Stimulated activated CD4-positive, alpha-beta T cell treated with anti-CD3 and anti-CD28 coated beads, Interleukin-15, amount 100 ng/mL, for 48 hours (primary cell): ENCODE data around the gene ZNF214.

Experiments
- DNase-seq, 2 donors: peaks; one replicate each; pipeline ENCODE4 v3.0.0-alpha.2; 2020; ENCODE audit warnings: low read depth in 2 of 2

The ZNF214 gene

DNA sequence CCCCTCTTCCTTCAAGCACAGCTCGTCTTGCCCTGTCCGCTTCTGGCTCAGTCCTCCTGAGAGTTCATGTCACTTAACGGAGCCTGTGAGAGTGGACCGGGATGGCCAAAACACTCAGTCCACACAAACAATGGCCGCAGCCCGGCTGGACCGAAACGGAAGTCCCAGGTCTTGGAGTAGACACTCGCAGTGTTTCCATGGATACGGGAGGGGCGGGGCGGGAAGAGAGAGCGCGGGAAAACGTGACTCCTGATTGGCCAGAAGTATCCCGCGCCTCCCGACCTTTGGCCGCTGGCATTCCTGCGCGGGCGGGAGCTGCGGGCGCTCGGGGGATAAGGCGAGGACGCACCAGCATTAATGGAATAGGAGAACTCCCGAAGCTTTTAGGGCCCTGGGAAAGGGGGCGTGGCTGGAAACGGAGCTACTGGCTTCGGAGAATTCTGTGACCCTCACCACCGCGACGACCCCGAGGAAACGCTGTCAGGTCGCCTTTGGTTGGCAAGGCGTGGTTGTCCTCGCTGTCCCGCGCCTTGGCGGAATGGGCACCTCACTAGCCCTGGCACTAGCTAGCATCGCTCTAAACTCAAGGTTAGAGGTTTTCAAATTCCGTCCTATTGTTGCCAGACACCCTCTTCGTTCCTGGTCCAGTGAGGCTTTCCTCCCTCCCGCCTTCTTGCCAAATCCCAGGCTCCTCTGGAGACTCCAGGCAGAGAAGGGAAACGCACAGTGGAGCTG is at the start of gene ZNF214, which contains the start of gene NLRP14:
ZNF214 (minus strand) TSS at position 164 of the 735 bp plus-strand sequence. CDS start 17,511 bp downstream, outside the sequence.
NLRP14 (plus strand) TSS at position 297 of the 735 bp plus-strand sequence. CDS start 18,108 bp downstream, outside the sequence.
- no peak for DNase-seq

DNA sequence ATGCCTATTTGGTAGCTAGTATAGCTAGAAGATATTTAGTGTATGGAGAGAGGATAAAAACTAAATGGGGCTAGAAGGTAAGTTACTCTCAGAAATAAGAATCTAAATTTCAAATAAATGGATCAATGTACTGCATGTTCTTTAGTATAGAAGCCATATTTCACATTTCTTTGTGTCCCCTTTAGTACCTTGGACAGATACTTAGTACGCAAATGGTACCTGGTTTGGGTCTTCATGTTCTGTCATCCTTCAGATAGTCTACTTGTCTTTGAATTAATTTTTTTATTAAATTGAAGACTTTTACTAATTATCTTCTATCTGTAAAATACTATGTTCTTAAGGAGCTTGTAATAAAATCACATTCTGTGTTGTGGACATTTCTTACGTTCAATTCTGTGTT is 42.4 kb upstream of the ZNF214 start:
- no peak for DNase-seq

DNA sequence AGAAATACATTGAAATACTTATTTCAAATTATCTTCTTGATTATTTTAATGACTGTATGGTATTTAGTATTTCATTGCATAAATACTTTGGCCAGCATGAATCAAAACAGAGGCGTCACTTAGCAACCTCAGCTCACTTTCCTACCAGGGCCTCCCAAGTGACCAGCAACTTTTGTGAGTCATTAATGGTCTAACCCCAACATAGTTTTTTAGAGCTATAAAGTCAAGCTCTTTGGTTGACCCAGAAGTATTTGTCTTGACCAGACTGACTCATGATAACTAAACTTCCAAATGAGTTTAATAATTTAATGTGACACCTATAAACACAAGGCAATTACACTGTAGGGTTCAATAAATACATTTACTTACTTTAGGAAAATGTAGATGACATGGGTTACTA is 40.7 kb upstream of the ZNF214 start:
- no peak for DNase-seq

DNA sequence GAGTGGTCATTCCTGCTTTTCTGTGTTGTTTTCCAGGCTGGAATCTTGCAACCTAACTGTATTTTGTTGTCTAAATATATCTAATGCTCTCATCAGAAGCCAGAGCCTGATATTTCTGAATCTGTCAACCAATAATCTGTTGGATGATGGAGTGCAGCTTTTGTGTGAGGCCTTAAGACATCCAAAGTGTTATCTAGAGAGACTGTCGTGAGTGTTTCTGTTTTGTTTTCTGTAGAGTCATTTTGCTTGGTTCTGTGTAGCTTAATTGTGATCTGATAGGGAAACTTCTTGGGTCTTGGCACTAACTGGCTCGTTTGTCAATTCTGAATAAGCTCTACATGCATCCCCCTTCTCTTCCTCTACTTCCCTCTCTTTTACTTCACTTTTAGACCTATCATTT is 37.5 kb upstream of the ZNF214 start:
- no peak for DNase-seq

DNA sequence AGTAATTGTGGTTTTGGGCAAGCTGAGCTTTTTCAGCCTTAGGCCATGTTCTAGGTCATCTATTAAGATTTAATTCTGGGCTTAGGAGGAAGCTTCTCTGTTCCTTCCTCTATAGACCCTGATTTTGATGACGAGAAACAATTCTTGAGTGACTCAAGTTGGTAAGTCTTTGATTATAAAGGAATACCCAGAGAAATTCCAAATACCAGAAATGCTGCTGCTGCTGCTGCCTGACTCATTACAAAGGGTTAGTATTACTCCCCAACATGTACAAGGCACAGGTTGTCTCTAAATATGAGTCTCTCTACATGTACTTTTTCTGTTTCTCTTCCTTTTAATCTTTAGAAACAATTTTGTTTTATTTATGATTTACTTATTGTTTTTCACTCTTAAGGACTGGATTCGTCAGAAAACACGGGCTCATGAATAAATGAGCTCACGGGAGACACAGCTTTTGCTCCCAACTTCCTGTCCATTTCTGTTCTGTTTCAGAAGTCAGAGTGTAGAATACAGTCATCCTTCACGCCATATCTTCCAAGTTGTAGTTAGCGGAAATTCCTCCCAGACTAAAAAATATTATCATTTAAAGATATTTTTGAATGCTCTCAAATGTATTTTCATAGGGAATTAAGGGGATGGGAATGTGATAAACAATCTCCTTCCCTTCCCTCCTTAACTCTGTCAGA is 36.8 kb upstream of the ZNF214 start:
- no peak for DNase-seq

DNA sequence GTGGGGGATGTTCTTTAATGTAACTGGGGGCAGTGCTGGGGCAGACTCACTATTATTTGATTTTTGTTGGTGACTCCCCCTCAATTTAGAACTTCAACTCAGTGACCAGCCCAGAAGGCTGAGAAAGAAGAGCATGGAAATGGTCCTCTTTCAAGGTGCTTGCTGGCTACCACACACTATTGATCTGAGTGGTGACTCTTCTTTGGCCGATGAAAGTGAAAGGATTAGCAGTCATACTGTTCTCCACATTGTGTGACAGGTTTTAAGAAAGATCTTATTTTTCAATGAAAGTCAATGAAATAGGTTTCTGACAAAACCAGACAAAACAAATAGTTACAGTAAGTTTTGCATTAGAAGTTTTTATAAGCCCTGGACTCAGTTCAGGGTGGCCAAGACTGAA is 30.0 kb upstream of the ZNF214 start:
- DNase-seq = no peak

DNA sequence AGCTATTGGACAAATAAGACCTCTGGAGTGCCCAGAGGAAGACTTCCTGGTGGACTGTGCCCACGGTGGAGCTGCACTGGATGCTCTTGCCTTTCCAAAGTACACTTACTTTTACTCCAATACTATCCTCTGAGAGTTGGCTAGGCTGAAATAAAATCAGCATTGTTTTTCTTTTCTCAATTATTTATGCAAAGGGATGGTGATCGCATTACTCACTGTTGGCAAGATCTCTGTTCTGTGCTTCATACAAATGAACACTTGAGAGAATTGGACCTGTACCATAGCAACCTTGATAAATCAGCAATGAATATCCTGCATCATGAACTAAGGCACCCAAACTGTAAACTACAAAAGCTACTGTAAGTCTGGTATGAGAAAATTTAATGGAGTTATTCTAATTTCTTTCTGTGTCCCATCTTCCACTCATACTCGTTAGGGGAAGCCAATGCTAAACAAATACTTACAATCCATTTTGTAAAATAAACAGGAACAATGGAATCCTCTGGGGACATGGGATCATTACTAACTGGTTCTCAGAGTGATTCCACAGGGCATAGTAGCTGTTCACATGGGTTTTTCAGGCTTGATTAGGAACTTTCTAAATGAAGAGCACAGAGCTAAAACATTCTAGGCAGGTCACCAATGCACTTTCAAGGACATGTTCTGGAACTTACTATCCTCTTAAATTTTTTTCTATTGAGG is 26.5 kb upstream of the ZNF214 start:
- no peak for DNase-seq

DNA sequence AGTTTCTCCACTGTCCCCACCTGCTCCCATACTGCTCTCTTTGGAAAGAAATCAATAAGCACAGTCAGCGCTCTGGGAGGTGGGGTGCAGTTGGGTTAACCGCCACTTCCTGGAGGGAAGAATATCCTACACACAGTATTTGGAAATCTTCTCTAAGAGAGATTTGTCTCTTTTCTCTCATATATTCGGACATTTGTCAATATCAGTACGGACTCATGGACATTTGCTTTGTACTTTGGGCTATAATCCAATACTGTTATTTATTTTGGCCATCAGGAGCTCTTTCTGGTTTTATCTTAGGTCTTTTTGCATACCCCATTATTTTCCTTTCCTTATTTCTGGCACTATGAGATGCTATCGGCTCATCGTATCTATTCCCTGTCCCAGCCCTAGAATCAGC is 13.9 kb upstream of the ZNF214 start:
- no peak for DNase-seq

DNA sequence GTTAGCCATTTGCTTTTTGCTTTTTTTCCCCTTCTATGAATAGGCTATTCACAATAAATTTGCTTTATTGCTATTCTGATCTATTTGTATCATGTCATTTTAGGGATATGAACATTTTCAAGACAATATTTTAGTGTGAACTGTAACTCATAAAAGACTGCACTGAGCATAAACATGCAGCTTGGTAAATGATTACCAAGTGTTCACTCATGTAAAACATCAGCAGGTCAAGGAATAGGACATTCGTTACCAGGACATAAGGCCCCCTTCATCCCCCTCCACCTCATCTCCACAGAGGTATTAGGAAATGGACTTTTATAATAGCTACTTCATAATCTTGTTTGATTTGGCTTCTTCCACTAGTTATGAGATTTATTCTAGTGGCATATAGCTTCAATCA is 12.5 kb upstream of the ZNF214 start:
- no peak for DNase-seq

DNA sequence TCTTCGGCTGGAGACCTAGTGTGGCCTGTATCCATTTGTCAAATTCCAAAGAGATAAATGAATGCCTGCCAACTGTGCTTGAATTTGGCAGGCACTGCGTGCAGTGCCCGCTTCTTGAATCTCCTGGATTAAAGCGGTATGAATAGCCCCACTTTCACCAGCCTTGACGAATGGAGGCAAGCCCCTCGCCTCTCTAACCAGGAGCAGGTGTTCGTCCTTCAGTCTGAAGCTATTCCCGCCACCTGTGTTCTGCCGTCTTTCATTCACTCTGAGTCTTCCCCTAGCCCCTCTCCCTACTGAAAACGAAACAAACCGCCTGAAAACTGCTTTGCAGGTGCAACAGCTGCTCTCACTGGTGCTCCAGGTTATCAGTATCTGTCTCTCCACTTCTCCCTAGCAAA is 11.3 kb upstream of the ZNF214 start:
- no peak for DNase-seq

DNA sequence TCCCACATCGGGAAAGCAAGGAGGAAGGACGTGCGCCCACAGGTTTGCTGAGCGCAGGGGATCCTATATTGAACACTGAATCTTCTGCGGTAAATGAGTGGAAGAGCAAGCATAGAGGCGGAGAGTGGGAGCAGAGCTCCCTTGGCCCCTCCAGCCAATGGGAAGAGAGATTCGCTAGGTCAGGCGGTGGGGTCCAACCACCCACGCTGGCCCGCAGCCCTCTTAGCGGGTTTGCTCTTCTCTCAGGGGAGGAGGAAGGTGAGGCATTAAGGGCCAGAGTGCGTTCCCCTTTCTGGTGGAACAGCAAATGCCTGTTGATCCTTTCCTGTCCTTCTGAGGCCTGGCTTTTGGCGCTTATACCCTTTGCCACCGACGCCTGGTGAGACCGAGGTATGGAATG is 10.7 kb upstream of the ZNF214 start:
- DNase-seq = no peak

DNA sequence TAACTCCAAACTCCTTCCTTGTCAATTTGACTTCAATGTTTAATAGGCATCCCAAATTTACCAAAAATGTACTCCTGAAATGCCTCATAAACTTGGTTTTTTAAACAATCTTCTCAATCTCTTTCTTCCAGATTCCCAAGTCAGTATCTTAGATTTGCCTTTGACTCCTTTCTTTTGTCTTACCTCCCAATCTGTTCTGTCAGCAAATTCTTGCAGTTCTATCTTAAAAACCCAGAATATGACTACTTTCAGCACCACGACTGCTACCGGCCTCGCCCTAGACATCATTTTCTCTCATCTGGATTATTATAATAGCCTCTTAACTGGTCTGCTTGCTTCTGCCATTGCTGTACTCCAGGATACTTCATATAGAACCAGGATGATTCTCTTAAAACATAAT is 8.0 kb upstream of the ZNF214 start:
- no peak for DNase-seq

DNA sequence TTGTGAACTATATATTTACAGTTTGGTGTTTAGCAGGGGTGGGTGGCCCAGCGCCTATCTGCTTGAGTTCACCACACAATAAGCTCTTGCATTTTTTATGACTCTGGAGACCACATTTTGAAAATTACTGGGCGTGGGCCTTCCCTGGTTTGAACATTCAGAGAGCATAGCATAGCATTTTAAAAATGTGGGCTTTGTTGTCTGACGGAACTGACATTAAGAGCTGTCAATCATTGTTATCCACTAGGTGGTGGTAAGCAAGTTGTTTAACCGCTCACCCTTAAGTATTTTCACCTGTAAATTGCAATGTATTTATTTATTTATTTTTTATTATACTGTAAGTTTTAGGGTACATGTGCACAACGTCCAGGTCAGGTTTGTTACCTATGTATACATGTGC is 1.2 kb upstream of the ZNF214 start:
- DNase-seq = no peak

DNA sequence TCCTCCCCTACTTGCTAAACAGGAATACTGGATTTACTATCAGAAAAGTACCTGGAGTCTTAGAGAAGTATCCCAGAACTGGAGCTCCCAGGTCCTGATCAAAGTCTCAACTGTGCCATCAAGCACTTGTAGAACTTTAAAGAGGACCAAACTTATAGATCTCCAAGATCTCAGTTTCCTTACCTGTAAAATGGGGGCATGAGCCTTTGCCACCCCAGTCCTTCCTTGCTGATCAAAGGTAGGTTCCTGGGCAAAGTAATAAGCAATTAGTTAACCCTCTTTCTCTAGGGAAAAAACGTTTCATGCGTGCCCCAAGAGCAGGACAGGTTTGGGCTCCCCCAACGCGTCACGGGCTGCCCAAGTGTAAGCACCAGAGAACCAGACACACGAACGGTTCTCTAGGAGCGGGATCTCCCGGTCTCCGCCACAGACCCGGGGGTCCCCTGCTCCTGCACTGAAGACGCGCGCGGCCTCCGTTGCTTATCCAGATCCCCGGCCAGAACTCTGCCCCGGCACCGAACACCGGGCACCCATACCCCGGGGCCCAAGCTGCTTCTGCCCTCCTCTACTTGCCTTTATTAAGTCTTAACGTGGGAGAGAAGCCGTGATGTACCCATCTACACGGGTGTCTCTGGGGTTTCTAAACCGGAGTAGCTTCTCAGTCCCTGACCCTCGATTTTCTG is 505 bp downstream of the ZNF214 start:
- DNase-seq = no peak

DNA sequence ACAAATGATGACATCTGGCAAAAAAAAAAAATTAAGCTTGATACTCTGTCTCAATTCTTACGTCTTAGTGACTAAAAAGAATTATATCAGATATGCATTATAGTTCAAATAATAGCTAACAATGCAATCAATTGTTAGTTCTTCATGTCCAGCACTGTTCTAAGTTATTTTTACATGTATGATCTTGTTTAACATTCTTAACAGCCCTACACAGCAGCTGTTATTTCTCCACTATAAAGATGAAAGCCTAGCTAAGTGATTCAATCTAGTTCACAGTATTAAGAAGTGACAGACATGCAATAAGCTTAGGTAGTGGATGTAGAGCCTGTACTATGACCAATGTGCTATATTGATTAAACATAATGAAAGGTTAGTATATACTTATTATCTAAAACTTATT is 4.1 kb downstream of the ZNF214 start:
- DNase-seq = no peak

DNA sequence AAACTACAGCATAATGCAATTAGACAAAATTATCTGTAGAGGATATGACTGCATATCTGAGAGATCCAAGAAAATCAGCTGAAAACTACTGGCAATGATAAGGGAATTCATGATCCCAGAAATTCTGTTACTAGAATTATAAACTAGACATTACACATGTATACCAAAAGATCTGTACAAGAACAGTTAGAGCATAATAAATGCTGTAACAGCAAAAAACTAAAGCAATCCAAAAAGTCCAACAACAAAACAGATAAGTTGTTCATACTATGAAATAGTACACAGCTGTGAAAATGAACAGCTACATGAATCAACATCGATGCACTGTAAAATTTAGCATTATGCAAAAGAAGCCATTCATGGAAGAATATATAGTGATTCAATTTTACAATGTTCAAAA is 6.0 kb downstream of the ZNF214 start:
- no peak for DNase-seq

DNA sequence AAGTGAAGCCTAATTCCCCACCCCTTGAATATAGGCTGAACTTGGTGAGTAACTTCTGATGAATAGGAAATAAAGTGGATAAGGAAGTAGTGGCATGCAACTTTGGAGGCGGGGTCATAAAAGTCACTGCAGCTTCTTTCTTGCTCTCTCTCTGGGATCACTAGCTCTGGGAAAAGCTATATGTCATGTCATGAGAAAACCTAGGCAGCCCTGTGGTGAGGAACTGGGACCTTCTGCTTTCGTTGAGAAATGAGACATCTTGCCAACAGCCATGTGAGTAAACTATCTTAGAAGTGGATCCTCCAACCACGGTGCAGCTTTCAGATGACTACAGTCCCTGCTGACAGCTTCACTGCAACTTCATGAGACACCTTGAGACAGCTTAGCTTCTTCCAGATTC is 15.7 kb downstream of the ZNF214 start:
- DNase-seq = no peak

DNA sequence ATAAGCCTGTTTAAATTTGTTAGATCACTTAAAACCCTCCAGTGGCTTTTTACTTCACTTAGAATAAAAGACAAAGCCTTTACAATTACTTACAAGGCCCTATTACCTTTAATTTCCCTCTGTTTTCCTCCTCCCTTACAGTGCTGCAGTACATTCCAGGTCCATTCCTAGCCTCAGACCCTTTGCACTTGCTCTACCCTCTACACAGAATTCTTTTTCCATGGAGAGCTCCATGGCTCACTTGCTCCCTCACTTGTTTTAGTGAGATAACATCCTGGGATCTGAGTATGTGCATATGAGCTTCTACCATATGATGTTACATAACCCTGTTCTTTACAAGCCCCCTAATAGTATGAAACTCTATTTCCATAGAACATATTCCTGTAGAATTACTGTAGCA is 24.4 kb downstream of the ZNF214 start:
- no peak for DNase-seq

DNA sequence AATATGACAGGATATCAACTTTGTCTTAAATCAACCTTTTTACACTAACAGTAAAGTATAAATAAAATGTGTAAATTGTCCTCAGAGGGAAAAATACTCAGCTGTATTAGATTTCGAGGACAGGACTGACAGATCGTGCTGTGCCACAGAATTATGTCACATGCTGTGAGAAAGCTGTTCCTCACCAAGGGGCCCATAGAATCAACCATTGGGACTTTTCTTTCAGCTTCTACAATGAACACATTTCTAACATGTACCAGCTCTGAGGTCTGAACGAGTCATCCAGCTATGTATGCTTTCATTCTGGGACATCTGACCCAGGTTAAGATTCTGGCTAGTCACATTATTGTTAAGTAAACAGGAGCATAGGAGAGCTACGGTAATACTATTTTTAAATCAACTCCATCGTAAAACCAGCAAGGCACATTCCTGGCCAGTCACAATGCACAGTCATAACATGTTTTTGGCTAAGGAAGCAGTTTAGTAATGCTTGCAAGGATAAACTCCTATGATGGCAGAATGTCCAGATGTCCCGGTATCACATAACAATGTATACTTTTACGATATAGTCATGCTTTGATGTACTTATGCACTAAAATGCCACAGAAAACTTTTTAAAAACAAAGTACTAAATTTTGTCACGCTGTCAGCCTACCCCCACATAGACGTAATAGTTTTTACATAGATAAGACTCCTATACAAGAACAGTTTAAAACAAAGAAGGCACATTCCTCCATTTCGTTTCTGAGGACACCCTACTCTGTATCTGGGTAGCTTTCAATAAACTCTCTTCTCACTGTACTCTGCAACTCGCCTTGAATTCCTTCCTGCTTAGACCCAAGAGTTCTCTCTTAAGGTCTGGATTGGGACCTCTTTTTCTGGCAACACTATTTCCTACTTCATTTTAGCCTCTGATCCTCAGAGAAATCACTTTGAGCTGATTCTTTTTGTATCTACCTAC is 27.4 kb downstream of the ZNF214 start:
- DNase-seq = no peak

DNA sequence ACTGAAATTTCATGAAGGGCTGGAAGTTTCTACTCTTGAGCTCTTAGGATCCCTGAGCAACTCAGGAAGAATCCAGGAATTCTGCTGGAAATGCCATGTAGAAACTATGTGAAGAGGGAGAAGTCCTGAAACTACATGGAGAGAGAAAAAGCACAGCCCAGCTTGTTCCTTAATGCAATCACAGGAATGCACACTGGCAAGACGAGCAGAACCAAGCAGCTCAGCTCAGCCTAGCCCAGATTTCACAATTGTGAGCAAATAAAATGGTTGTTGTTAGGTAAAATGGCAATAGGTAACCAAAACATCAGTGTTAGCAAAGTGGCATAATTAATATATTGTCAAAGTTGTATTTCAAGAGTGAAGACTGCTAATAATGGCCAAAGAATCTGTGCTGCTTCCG is 28.1 kb downstream of the ZNF214 start:
- no peak for DNase-seq

DNA sequence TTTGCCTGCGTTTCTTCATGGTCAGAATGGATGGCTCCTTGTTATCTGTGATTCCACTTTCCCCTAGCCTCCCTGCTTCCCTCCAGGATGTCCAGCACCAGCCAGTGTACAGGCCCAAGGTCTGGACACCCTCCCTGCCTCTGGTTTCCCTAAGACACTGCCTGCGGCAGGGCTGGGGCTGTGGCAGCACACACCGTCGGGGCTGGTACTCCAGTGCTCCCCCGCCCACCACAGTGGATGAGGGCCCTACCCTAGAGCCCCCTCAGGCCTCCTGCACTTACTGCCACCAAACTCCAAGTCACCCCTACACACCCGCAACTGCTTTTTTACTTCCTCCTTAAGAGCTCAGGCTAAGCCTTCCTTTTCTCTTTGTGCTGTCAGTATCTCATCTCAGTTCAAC is 28.9 kb downstream of the ZNF214 start:
- no peak for DNase-seq
